Astrocyte (in vitro differentiated cells and primary cell): ENCODE measurements around the gene PRDX3. TPM values are rescaled to one million over a fixed set of nuclear protein-coding genes. Genes with fewer than 3 reads are reported as not detected.

Experiments
- DNase-seq: peaks from one replicate; pipeline ENCODE4 v3.0.0-alpha.2; 2010; ENCODE audit warnings: low read depth
- FAIRE-seq: peaks from 2 replicates; lab custom pipeline; 2011; peaks lifted over from hg19 to GRCh38; lab: Jason Lieb, UNC
- H2AFZ ChIP-seq: 2 replicates; pipeline ENCODE4 v1.6.0; 2012; ENCODE audit warnings: low read depth, low read length, inconsistent platforms
- H3K27ac ChIP-seq: 2 replicates; pipeline ENCODE4 v1.5.1; 2011; ENCODE audit warnings: low read depth, low read length, inconsistent platforms
- H3K27me3 ChIP-seq: 2 replicates; pipeline ENCODE4 v1.6.0; 2011; ENCODE audit warnings: low read length, inconsistent platforms; ENCODE audit not compliant: insufficient read depth
- H3K36me3 ChIP-seq: 2 replicates; pipeline ENCODE4 v1.5.1; 2011; ENCODE audit warnings: low read length, inconsistent platforms; ENCODE audit not compliant: insufficient read depth
- H3K4me1 ChIP-seq: 2 replicates; pipeline ENCODE4 v1.5.1; 2011; ENCODE audit warnings: low read length, inconsistent platforms; ENCODE audit not compliant: insufficient read depth
- H3K4me2 ChIP-seq: 2 replicates; pipeline ENCODE4 v1.6.0; 2012; ENCODE audit warnings: low read length, inconsistent platforms
- H3K4me3 ChIP-seq: 2 replicates; pipeline ENCODE4 v1.5.1; 2011; ENCODE audit warnings: low read depth, mild to moderate bottlenecking, low read length, inconsistent platforms; ENCODE audit not compliant: insufficient read depth
- H3K79me2 ChIP-seq: 2 replicates; pipeline ENCODE4 v1.6.0; 2012; ENCODE audit warnings: mild to moderate bottlenecking, low read length, inconsistent platforms; ENCODE audit not compliant: insufficient read depth
- H3K9ac ChIP-seq: 2 replicates; pipeline ENCODE4 v1.6.0; 2012; ENCODE audit warnings: mild to moderate bottlenecking, low read length, inconsistent platforms
- H3K9me3 ChIP-seq: 2 replicates; pipeline ENCODE4 v1.5.1; 2012; ENCODE audit warnings: low read depth, mild to moderate bottlenecking, low read length, inconsistent platforms; ENCODE audit not compliant: insufficient read depth
- H4K20me1 ChIP-seq: 2 replicates; pipeline ENCODE4 v1.6.0; 2012; ENCODE audit warnings: low read length, inconsistent platforms; ENCODE audit not compliant: insufficient read depth
- H3K27ac Mint-ChIP-seq: one replicate; pipeline ENCODE4 v1.8.0; 2021; ENCODE audit warnings: mild to moderate bottlenecking, mixed read lengths; ENCODE audit not compliant: unreplicated experiment
- H3K27me3 Mint-ChIP-seq: one replicate; pipeline ENCODE4 v1.8.0; 2021; ENCODE audit warnings: low read depth, mixed read lengths; ENCODE audit not compliant: unreplicated experiment
- H3K36me3 Mint-ChIP-seq: one replicate; pipeline ENCODE4 v1.8.0; 2021; ENCODE audit warnings: low read depth, mixed read lengths; ENCODE audit not compliant: unreplicated experiment
- H3K4me1 Mint-ChIP-seq: one replicate; pipeline ENCODE4 v1.8.0; 2021; ENCODE audit warnings: low read depth, mixed read lengths; ENCODE audit not compliant: unreplicated experiment
- H3K4me3 Mint-ChIP-seq: one replicate; pipeline ENCODE4 v1.8.0; 2021; ENCODE audit warnings: mild to moderate bottlenecking, moderate library complexity, mixed read lengths; ENCODE audit not compliant: unreplicated experiment
- H3K9me3 Mint-ChIP-seq: one replicate; pipeline ENCODE4 v1.8.0; 2021; ENCODE audit warnings: mild to moderate bottlenecking, mixed read lengths; ENCODE audit not compliant: unreplicated experiment
- EZH2 ChIP-seq: IDR thresholded peaks from 2 replicates; pipeline ENCODE4 v1.6.1; 2012; ENCODE audit warnings: mild to moderate bottlenecking, low read length, inconsistent platforms; ENCODE audit not compliant: insufficient read depth
- total RNA-seq: library from RNA; stranded (reverse); gene quantifications from 2 replicates; pipeline ENCODE4 v1.2.1, GENCODE V29; 2021
- TF ChIP-seq, protein P1 (sequence below): IDR thresholded peaks from 2 replicates; pipeline ENCODE4 v1.5.1; 2011; ENCODE audit warnings: low read depth, mild to moderate bottlenecking, inconsistent platforms, low read length, moderate library complexity; ENCODE audit not compliant: insufficient read depth

PRDX3 gene
- total RNA-seq, 1 donor from 2014 or later: 127 TPM

DNA sequence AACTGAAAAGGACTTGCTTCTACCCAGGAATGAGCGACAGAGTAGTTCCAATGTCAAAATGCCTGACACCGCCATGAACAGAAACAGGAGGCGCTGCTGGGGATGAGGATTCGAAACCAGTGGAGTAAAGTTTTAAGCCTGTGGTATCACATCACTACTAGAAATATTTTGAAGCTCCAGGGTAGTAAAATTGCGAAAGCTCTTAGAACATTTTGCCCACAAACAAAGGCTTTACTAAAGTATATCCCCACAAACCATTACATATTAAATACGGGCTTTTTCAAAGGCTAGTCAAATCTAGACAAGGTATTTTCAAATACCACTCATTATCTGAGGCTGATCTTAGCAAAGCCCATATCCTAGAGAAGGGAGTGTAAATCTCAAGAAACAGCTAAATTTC is 2.4 kb downstream of the PRDX3 start:
- no peak for DNase-seq
- no peaks in the 10 kb centered on the region for H3K9me3 ChIP-seq
- peaks cover 28% of the 10 kb centered on the region for H4K20me1 ChIP-seq
- peaks cover 18% of the 10 kb centered on the region for H3K4me1 Mint-ChIP-seq
- H3K79me2 ChIP-seq: peaks cover 55% of the 10 kb centered on the region
- peak overlapping the region; percentile 33 for H3K9ac ChIP-seq
- peaks cover 8% of the 10 kb centered on the region for H3K36me3 Mint-ChIP-seq
- no peaks in the 10 kb centered on the region for H3K27me3 Mint-ChIP-seq
- H3K4me3 Mint-ChIP-seq: peak overlapping the region; percentile 97
- no peak overlapping the region for H3K4me3 ChIP-seq
- FAIRE-seq: no peak
- no peak for TF ChIP-seq EZH2
- TF ChIP-seq, protein P1, sequence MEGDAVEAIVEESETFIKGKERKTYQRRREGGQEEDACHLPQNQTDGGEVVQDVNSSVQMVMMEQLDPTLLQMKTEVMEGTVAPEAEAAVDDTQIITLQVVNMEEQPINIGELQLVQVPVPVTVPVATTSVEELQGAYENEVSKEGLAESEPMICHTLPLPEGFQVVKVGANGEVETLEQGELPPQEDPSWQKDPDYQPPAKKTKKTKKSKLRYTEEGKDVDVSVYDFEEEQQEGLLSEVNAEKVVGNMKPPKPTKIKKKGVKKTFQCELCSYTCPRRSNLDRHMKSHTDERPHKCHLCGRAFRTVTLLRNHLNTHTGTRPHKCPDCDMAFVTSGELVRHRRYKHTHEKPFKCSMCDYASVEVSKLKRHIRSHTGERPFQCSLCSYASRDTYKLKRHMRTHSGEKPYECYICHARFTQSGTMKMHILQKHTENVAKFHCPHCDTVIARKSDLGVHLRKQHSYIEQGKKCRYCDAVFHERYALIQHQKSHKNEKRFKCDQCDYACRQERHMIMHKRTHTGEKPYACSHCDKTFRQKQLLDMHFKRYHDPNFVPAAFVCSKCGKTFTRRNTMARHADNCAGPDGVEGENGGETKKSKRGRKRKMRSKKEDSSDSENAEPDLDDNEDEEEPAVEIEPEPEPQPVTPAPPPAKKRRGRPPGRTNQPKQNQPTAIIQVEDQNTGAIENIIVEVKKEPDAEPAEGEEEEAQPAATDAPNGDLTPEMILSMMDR: no peak
- H2AFZ ChIP-seq: no peak overlapping the region
- peaks cover 28% of the 10 kb centered on the region for H3K36me3 ChIP-seq
- H3K27ac ChIP-seq: no peak overlapping the region
- no peaks in the 10 kb centered on the region for H3K9me3 Mint-ChIP-seq
- peak overlapping the region; percentile 94 for H3K4me2 ChIP-seq
- H3K27me3 ChIP-seq: no peaks in the 10 kb centered on the region
- no peak overlapping the region for H3K27ac Mint-ChIP-seq
- peaks cover 15% of the 10 kb centered on the region for H3K4me1 ChIP-seq

DNA sequence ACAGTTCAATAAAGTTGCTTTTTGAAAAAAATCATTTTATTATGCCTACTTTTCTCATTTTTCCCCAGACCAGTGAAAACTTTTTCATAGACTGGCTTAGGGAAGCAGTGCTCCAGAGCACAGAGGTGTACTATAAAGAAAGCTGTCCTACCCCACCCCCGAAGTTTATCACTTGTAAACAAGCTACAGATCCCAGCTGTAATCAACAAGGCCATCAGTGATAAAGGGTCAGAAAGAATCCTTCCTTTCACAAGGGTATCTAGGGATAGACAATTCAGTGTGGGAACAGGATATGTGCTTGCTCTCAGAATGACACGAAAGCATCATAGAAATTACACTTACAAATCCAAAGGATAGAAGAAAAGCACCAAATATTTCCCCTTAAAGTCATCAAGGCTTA is 4.5 kb downstream of the PRDX3 start:
- H2AFZ ChIP-seq: no peak overlapping the region
- no peaks in the 10 kb centered on the region for H3K27me3 Mint-ChIP-seq
- H3K9me3 ChIP-seq: no peaks in the 10 kb centered on the region
- no peak overlapping the region for H3K27ac ChIP-seq
- H3K27me3 ChIP-seq: no peaks in the 10 kb centered on the region
- peaks cover 28% of the 10 kb centered on the region for H4K20me1 ChIP-seq
- H3K79me2 ChIP-seq: peaks cover 56% of the 10 kb centered on the region
- peaks cover 12% of the 10 kb centered on the region for H3K36me3 Mint-ChIP-seq
- DNase-seq (no peak), FAIRE-seq (no peak)
- H3K4me3 Mint-ChIP-seq: no peak overlapping the region
- H3K36me3 ChIP-seq: peaks cover 42% of the 10 kb centered on the region
- no peak overlapping the region for H3K27ac Mint-ChIP-seq
- peaks cover 18% of the 10 kb centered on the region for H3K4me1 Mint-ChIP-seq
- no peaks in the 10 kb centered on the region for H3K9me3 Mint-ChIP-seq
- peaks cover 14% of the 10 kb centered on the region for H3K4me1 ChIP-seq
- H3K9ac ChIP-seq: no peak overlapping the region
- H3K4me3 ChIP-seq: no peak overlapping the region
- H3K4me2 ChIP-seq: no peak overlapping the region
- TF ChIP-seq EZH2: no peak
- TF ChIP-seq, protein P1: no peak

DNA sequence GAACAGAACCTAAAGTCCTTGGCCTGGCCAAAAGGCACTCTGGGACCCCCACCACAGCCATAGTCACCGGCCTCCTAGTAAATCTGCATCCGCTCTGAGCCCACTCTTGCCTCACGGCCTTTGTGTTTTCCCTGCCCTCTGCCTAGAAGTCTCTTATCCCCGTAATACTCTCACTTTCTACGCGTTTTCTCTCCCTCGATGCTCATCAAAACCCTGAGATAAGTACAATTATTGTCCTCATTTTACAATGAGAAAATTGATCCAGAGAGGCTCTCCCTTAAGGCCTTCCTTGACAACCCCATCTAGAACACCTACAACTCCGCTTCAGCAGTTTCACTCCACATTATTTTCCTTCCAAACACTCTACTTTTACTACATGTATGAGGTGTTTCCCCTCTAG is 11.6 kb downstream of the PRDX3 start:
- no peaks in the 10 kb centered on the region for H3K27me3 ChIP-seq
- H3K36me3 ChIP-seq: peaks cover 34% of the 10 kb centered on the region
- no peak overlapping the region for H3K4me2 ChIP-seq
- H3K4me1 ChIP-seq: peaks cover 3% of the 10 kb centered on the region
- Mint-ChIP-seq H3K36me3 (peaks cover 11% of the 10 kb centered on the region), H3K27ac (no peak overlapping the region), H3K4me3 (peak overlapping the region; percentile 87), H3K27me3 (no peaks in the 10 kb centered on the region), H3K4me1 (peaks cover 3% of the 10 kb centered on the region), H3K9me3 (no peaks in the 10 kb centered on the region)
- peaks cover 8% of the 10 kb centered on the region for H4K20me1 ChIP-seq
- H3K9me3 ChIP-seq: no peaks in the 10 kb centered on the region
- H2AFZ ChIP-seq: no peak overlapping the region
- FAIRE-seq (no peak), DNase-seq (no peak)
- H3K4me3 ChIP-seq: no peak overlapping the region
- H3K9ac ChIP-seq: no peak overlapping the region
- peaks cover 11% of the 10 kb centered on the region for H3K79me2 ChIP-seq
- TF ChIP-seq, protein P1: no peak
- TF ChIP-seq EZH2: no peak
- H3K27ac ChIP-seq: no peak overlapping the region
